GM23338 (cell line): ENCODE measurements around the gene SHB. TPM values are rescaled to one million over a fixed set of nuclear protein-coding genes. Genes with fewer than 3 reads are reported as not detected.

Experiments used
- ATAC-seq: fragments of 200-7000 bp; cut with Tn5 transposase; 3 replicates; pipeline ENCODE4 v1.9.1; 2020
- DNase-seq: peaks from one replicate; pipeline ENCODE4 v3.0.0-alpha.2; 2015; ENCODE audit warnings: low spot score
- H2AFZ ChIP-seq: fragments of 200-600 bp; sonication (generic); 2 replicates; pipeline ENCODE4 v1.8.0; 2016; ENCODE audit warnings: antibody characterized with exemption, mild to moderate bottlenecking, moderate library complexity
- H3F3A ChIP-seq: fragments of 200-600 bp; sonication (generic); replicated peaks from 2 replicates; pipeline ENCODE4 v1.8.0; 2017; ENCODE audit warnings: antibody characterized with exemption, mixed run types, low read depth
- H3K27ac ChIP-seq: fragments of 200-600 bp; sonication (generic); 2 replicates; pipeline ENCODE4 v1.6.1; 2016; ENCODE audit warnings: low read depth
- H3K27me3 ChIP-seq: fragments of 200-600 bp; sonication (generic); 2 replicates; pipeline ENCODE4 v1.8.0; 2016; ENCODE audit warnings: mild to moderate bottlenecking, mixed run types, moderate library complexity; ENCODE audit not compliant: insufficient read depth
- H3K36me3 ChIP-seq: fragments of 200-600 bp; sonication (generic); 2 replicates; pipeline ENCODE4 v1.8.0; 2016; ENCODE audit warnings: mild to moderate bottlenecking; ENCODE audit not compliant: insufficient read depth
- H3K4me1 ChIP-seq: fragments of 200-600 bp; sonication (generic); 2 replicates; pipeline ENCODE4 v1.8.0; 2016; ENCODE audit warnings: mild to moderate bottlenecking, moderate library complexity; ENCODE audit not compliant: insufficient read depth
- H3K4me2 ChIP-seq: fragments of 200-600 bp; sonication (generic); 2 replicates; pipeline ENCODE4 v1.7.1; 2017; ENCODE audit warnings: mixed run types
- H3K4me3 ChIP-seq: fragments of 200-600 bp; sonication (generic); 2 replicates; pipeline ENCODE4 v1.6.1; 2016; ENCODE audit warnings: mixed run types
- H3K79me2 ChIP-seq: fragments of 200-600 bp; sonication (generic); replicated peaks from 2 replicates; pipeline ENCODE4 v1.8.0; 2017; ENCODE audit warnings: mild to moderate bottlenecking; ENCODE audit not compliant: insufficient read depth
- H3K9me2 ChIP-seq: fragments of 200-600 bp; sonication (generic); 2 replicates; pipeline ENCODE4 v1.8.0; 2017; ENCODE audit not compliant: insufficient read depth
- H4K20me1 ChIP-seq: fragments of 200-600 bp; sonication (generic); replicated peaks from 2 replicates; pipeline ENCODE4 v1.8.0; 2017; ENCODE audit warnings: mild to moderate bottlenecking; ENCODE audit not compliant: insufficient read depth
- H3K27ac Mint-ChIP-seq: 2 replicates; pipeline ENCODE4 v1.8.0; 2020; ENCODE audit warnings: inconsistent platforms, mild to moderate bottlenecking, moderate library complexity, mixed read lengths
- H3K27me3 Mint-ChIP-seq: 3 replicates; pipeline ENCODE4 v1.8.0; 2022; ENCODE audit warnings: low read depth, mild to moderate bottlenecking, moderate library complexity, mixed read lengths, inconsistent platforms; ENCODE audit not compliant: insufficient read depth, poor library complexity
- H3K36me3 Mint-ChIP-seq: 3 replicates; pipeline ENCODE4 v1.8.0; 2021; ENCODE audit warnings: low read depth, mild to moderate bottlenecking, inconsistent platforms, moderate library complexity, mixed read lengths
- H3K4me1 Mint-ChIP-seq: 3 replicates; pipeline ENCODE4 v1.8.0; 2020; ENCODE audit warnings: mild to moderate bottlenecking, inconsistent platforms, mixed read lengths
- H3K4me3 Mint-ChIP-seq: 3 replicates; pipeline ENCODE4 v1.8.0; 2021; ENCODE audit warnings: moderate library complexity, mild to moderate bottlenecking, inconsistent platforms, mixed read lengths
- H3K9me3 Mint-ChIP-seq: 3 replicates; pipeline ENCODE4 v1.8.0; 2020; ENCODE audit warnings: moderate library complexity, mild to moderate bottlenecking, inconsistent platforms, mixed read lengths
- EZH2 ChIP-seq: fragments of 200-600 bp; sonication (generic); IDR thresholded peaks from one replicate; pipeline ENCODE4 v1.8.0; 2017; ENCODE audit warnings: antibody characterized with exemption, mild to moderate bottlenecking, low read depth; ENCODE audit not compliant: unreplicated experiment
- JUNB ChIP-seq: IDR thresholded peaks from one replicate; pipeline ENCODE4 v1.6.1; 2016; ENCODE audit warnings: antibody characterized with exemption; ENCODE audit not compliant: unreplicated experiment
- NANOG ChIP-seq: IDR thresholded peaks from 2 replicates; pipeline ENCODE4 v1.6.1; 2016; ENCODE audit warnings: antibody characterized with exemption, borderline replicate concordance
- REST ChIP-seq: IDR thresholded peaks from one replicate; pipeline ENCODE4 v1.6.1; 2018; ENCODE audit warnings: antibody characterized with exemption; ENCODE audit not compliant: unreplicated experiment
- STAT1 ChIP-seq: IDR thresholded peaks from one replicate; pipeline ENCODE4 v1.6.1; 2016; ENCODE audit warnings: antibody characterized with exemption; ENCODE audit not compliant: unreplicated experiment
- ZNF331 ChIP-seq: fragments of 250-450 bp; sonication (Bioruptor Pico); IDR thresholded peaks from 2 replicates; pipeline ENCODE4 v1.5.0; 2020; ENCODE audit warnings: low read depth, mild to moderate bottlenecking, moderate library complexity
- polyA plus RNA-seq: library from polyadenylated mRNA; unstranded; fragments of >200 nt; fragmentation: Nextera tagmentation; extraction: Ambion mirVana; gene quantifications from 2 replicates; pipeline ENCODE4 v1.2.1, GENCODE V29; 2016
- total RNA-seq: library from RNA; depleted of rRNA; stranded (reverse); fragments of >200 nt; shearing (Covaris generic); gene quantifications from 2 replicates; pipeline ENCODE4 v1.2.3, GENCODE V29; 2014
- TF ChIP-seq, protein P1 (sequence below): fragments of 250-450 bp; sonication (Bioruptor Pico); IDR thresholded peaks from 2 replicates; pipeline ENCODE4 v1.5.0; 2020; ENCODE audit warnings: mild to moderate bottlenecking, moderate library complexity

The SHB gene
- total and polyA plus RNA-seq, 2 experiments from 2014 or later: 1.5 to 14.0 TPM

GRCh38 chr9:38061326-38061977, 7.6 kb downstream of the SHB start:
- no peak for ATAC-seq
- peaks cover 5% of the 10 kb centered on the region; the same call in 1 of the 2 replicates for H3K27me3 ChIP-seq
- H3F3A ChIP-seq: no peaks in the 10 kb centered on the region
- H3K4me2 ChIP-seq: no peak overlapping the region
- no peaks in the 10 kb centered on the region for H3K9me2 ChIP-seq
- no peak overlapping the region for H2AFZ ChIP-seq
- Mint-ChIP-seq H3K27ac (no peak overlapping the region), H3K36me3 (no peaks in the 10 kb centered on the region; the same call in 1 of the 3 replicates), H3K4me3 (no peak overlapping the region), H3K9me3 (no peaks in the 10 kb centered on the region; the same call in 2 of the 3 replicates), H3K27me3 (peaks cover 14% of the 10 kb centered on the region), H3K4me1 (peaks cover 72% of the 10 kb centered on the region)
- TF ChIP-seq REST (no peak), ZNF331 (CRISPR knock-in tag) (no peak)
- no peak overlapping the region for H3K27ac ChIP-seq
- no peak overlapping the region for H3K4me3 ChIP-seq
- H4K20me1 ChIP-seq: peaks cover 16% of the 10 kb centered on the region
- peaks cover 46% of the 10 kb centered on the region for H3K4me1 ChIP-seq
- peaks cover 53% of the 10 kb centered on the region for H3K79me2 ChIP-seq
- no peak for DNase-seq
- no peaks in the 10 kb centered on the region for H3K36me3 ChIP-seq

DNA sequence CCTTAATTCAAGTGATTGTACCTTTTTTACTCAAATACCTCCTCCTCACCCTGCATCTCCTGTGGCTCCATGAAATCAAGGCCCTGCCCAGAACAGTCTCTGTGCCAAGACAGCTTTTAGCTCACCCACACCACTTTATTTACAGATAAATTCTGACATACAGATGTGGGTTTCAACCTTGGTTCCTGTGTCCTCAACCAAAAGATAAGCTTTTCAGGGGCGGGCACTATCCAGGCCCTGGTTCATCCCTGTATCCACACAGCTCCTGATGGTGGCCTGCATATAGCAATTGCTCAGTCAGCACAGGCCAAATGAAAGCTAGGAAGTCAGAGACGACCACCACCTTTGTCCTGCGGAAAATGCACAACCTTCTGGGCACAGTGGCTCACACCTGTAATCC, 8.3 kb downstream of the SHB start:
- no peaks in the 10 kb centered on the region for H3F3A ChIP-seq
- no peak overlapping the region for H3K4me2 ChIP-seq
- H3K79me2 ChIP-seq: peaks cover 53% of the 10 kb centered on the region
- H2AFZ ChIP-seq: no peak overlapping the region
- H3K27ac ChIP-seq: no peak overlapping the region
- no peaks in the 10 kb centered on the region for H3K36me3 ChIP-seq
- ATAC-seq (no peak), DNase-seq (no peak)
- no peak overlapping the region for H3K27ac Mint-ChIP-seq
- H3K9me2 ChIP-seq: no peaks in the 10 kb centered on the region
- no peaks in the 10 kb centered on the region for H3K9me3 Mint-ChIP-seq
- no peak overlapping the region for H3K4me3 ChIP-seq
- H3K27me3 ChIP-seq: no peaks in the 10 kb centered on the region
- peaks cover 12% of the 10 kb centered on the region for H3K27me3 Mint-ChIP-seq
- H3K4me1 Mint-ChIP-seq: peaks cover 70% of the 10 kb centered on the region
- H3K36me3 Mint-ChIP-seq: no peaks in the 10 kb centered on the region; the same call in 1 of the 3 replicates
- H4K20me1 ChIP-seq: peaks cover 8% of the 10 kb centered on the region
- peaks cover 43% of the 10 kb centered on the region for H3K4me1 ChIP-seq
- no peak overlapping the region for H3K4me3 Mint-ChIP-seq
- no peak for TF ChIP-seq EZH2
- no peak for TF ChIP-seq NANOG
- TF ChIP-seq REST: no peak
- TF ChIP-seq, protein P1, sequence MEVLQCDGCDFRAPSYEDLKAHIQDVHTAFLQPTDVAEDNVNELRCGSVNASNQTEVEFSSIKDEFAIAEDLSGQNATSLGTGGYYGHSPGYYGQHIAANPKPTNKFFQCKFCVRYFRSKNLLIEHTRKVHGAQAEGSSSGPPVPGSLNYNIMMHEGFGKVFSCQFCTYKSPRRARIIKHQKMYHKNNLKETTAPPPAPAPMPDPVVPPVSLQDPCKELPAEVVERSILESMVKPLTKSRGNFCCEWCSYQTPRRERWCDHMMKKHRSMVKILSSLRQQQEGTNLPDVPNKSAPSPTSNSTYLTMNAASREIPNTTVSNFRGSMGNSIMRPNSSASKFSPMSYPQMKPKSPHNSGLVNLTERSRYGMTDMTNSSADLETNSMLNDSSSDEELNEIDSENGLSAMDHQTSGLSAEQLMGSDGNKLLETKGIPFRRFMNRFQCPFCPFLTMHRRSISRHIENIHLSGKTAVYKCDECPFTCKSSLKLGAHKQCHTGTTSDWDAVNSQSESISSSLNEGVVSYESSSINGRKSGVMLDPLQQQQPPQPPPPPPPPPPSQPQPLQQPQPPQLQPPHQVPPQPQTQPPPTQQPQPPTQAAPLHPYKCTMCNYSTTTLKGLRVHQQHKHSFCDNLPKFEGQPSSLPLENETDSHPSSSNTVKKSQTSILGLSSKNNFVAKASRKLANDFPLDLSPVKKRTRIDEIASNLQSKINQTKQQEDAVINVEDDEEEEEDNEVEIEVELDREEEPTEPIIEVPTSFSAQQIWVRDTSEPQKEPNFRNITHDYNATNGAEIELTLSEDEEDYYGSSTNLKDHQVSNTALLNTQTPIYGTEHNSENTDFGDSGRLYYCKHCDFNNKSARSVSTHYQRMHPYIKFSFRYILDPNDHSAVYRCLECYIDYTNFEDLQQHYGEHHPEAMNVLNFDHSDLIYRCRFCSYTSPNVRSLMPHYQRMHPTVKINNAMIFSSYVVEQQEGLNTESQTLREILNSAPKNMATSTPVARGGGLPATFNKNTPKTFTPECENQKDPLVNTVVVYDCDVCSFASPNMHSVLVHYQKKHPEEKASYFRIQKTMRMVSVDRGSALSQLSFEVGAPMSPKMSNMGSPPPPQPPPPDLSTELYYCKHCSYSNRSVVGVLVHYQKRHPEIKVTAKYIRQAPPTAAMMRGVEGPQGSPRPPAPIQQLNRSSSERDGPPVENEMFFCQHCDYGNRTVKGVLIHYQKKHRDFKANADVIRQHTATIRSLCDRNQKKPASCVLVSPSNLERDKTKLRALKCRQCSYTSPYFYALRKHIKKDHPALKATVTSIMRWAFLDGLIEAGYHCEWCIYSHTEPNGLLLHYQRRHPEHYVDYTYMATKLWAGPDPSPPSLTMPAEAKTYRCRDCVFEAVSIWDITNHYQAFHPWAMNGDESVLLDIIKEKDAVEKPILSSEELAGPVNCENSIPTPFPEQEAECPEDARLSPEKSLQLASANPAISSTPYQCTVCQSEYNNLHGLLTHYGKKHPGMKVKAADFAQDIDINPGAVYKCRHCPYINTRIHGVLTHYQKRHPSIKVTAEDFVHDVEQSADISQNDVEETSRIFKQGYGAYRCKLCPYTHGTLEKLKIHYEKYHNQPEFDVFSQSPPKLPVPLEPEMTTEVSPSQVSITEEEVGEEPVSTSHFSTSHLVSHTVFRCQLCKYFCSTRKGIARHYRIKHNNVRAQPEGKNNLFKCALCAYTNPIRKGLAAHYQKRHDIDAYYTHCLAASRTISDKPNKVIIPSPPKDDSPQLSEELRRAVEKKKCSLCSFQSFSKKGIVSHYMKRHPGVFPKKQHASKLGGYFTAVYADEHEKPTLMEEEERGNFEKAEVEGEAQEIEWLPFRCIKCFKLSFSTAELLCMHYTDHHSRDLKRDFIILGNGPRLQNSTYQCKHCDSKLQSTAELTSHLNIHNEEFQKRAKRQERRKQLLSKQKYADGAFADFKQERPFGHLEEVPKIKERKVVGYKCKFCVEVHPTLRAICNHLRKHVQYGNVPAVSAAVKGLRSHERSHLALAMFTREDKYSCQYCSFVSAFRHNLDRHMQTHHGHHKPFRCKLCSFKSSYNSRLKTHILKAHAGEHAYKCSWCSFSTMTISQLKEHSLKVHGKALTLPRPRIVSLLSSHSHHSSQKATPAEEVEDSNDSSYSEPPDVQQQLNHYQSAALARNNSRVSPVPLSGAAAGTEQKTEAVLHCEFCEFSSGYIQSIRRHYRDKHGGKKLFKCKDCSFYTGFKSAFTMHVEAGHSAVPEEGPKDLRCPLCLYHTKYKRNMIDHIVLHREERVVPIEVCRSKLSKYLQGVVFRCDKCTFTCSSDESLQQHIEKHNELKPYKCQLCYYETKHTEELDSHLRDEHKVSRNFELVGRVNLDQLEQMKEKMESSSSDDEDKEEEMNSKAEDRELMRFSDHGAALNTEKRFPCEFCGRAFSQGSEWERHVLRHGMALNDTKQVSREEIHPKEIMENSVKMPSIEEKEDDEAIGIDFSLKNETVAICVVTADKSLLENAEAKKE (CRISPR knock-in tag): no peak
- TF ChIP-seq STAT1: no peak
- no peak for TF ChIP-seq JUNB
